Measurements from ENCODE around the gene UBXN7. TPM values are rescaled to one million over a fixed set of nuclear protein-coding genes. Genes with fewer than 3 reads are reported as not detected.

The UBXN7 gene
- total RNA-seq, 1 experiment from 2014 or later, result 125 TPM

DNA sequence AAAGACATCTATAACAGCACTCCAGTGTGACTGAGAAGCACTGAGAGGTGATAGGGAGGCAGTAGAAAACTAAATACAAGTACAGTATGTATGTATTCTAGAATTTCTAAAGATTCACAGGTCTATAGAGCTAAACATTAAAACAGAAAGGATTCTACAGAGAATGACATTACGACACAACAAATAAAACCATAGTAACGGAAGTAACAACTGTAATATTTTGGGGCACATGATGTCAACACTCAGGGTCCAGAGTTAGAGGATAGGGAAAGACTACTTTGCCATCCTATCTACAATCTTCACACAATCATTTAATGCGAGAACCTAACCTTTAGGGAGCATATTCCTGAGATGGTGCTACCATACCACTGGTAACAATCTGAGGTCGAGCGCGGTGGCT is 13.6 kb downstream of the UBXN7 start:
- Histone ChIP-seq H3K9me2 (ENCODE audit: insufficient read depth) (no peaks in the 10 kb centered on the region), H4K20me1 (ENCODE audit: insufficient read depth) (peaks cover 89% of the 10 kb centered on the region), H3K79me2 (ENCODE audit: low read depth) (peaks cover 96% of the 10 kb centered on the region), H3F3A (ENCODE audit: insufficient read depth, low read depth) (peaks cover 7% of the 10 kb centered on the region; the same call in 1 of the 2 replicates), H3K27me3 (ENCODE audit: insufficient read depth, low read depth) (no peaks in the 10 kb centered on the region), H3K36me3 (ENCODE audit: low read depth) (no peaks in the 10 kb centered on the region), H3K4me3 (no peak overlapping the region), H3K27ac (no peak overlapping the region), H3K4me1 (replicated peaks; ENCODE audit: insufficient read depth) (no peaks in the 10 kb centered on the region), H2AFZ (no peak overlapping the region), H3K9me3 (ENCODE audit: insufficient read depth, low read depth) (no peaks in the 10 kb centered on the region), H3K4me2 (no peak overlapping the region)
- BruUV-seq (replicated peaks), result no TSS peak
- DNase-seq, result no peak
- intact Hi-C loops (cut with micrococcal nuclease; ENCODE audit: unreplicated experiment), result no loop called here
- TF ChIP-seq EZH2 (IDR thresholded peaks at IDR 0.05; ENCODE audit: low read depth) (no peak), CTCF (conservative IDR thresholded peaks at IDR 0.05) (no peak)
- POLR2A ChIA-PET (ENCODE audit: unreplicated experiment), result no interaction called here
- CTCF ChIA-PET, result no interaction called here

GRCh38 chr3:196414469-196414868 is 17.8 kb downstream of the UBXN7 start:
- CTCF ChIA-PET, result no interaction called here
- DNase-seq, result no peak
- Histone ChIP-seq H3K4me2 (no peak overlapping the region), H4K20me1 (ENCODE audit: insufficient read depth) (peaks cover 70% of the 10 kb centered on the region), H3K9me2 (ENCODE audit: insufficient read depth) (no peaks in the 10 kb centered on the region), H3K36me3 (ENCODE audit: low read depth) (no peaks in the 10 kb centered on the region), H3K9me3 (ENCODE audit: insufficient read depth, low read depth) (no peaks in the 10 kb centered on the region), H3K4me3 (no peak overlapping the region), H3K79me2 (ENCODE audit: low read depth) (peaks cover 95% of the 10 kb centered on the region), H3F3A (ENCODE audit: insufficient read depth, low read depth) (peaks cover 10% of the 10 kb centered on the region; the same call in 1 of the 2 replicates), H3K27ac (no peak overlapping the region), H3K4me1 (replicated peaks; ENCODE audit: insufficient read depth) (no peaks in the 10 kb centered on the region), H3K27me3 (ENCODE audit: insufficient read depth, low read depth) (no peaks in the 10 kb centered on the region), H2AFZ (no peak overlapping the region)
- intact Hi-C loops (cut with micrococcal nuclease; ENCODE audit: unreplicated experiment), result no loop called here
- TF ChIP-seq EZH2 (IDR thresholded peaks at IDR 0.05; ENCODE audit: low read depth) (no peak), CTCF (conservative IDR thresholded peaks at IDR 0.05) (no peak)
- POLR2A ChIA-PET (ENCODE audit: unreplicated experiment), result interaction anchor here (0.7 to 1.0 kb wide), 2 partner anchors 68 to 1270 kb away, joined by 3 read pairs; no protein-coding TSS in a partner anchor
- no TSS peak for BruUV-seq (replicated peaks)

- Histone ChIP-seq H3K27ac (no peak overlapping the region), H3K79me2 (ENCODE audit: low read depth) (peaks cover 92% of the 10 kb centered on the region), H3K9me3 (ENCODE audit: insufficient read depth, low read depth) (no peaks in the 10 kb centered on the region), H3K36me3 (ENCODE audit: low read depth) (no peaks in the 10 kb centered on the region), H3F3A (ENCODE audit: insufficient read depth, low read depth) (peaks cover 24% of the 10 kb centered on the region; the same call in 1 of the 2 replicates), H3K4me3 (no peak overlapping the region), H4K20me1 (ENCODE audit: insufficient read depth) (peaks cover 65% of the 10 kb centered on the region), H2AFZ (no peak overlapping the region), H3K4me1 (replicated peaks; ENCODE audit: insufficient read depth) (no peaks in the 10 kb centered on the region), H3K27me3 (ENCODE audit: insufficient read depth, low read depth) (no peaks in the 10 kb centered on the region), H3K4me2 (no peak overlapping the region), H3K9me2 (ENCODE audit: insufficient read depth) (no peaks in the 10 kb centered on the region)
- POLR2A ChIA-PET (ENCODE audit: unreplicated experiment), result interaction anchor here (0.6 kb wide), 1 partner anchor 22 kb away, joined by 3 read pairs; no protein-coding TSS in a partner anchor
- BruUV-seq (replicated peaks), result no TSS peak
- intact Hi-C loops (cut with micrococcal nuclease; ENCODE audit: unreplicated experiment), result no loop called here
- TF ChIP-seq EZH2 (IDR thresholded peaks at IDR 0.05; ENCODE audit: low read depth), result no peak
- no peak for TF ChIP-seq CTCF (conservative IDR thresholded peaks at IDR 0.05)
- CTCF ChIA-PET, result interaction anchor here (1.0 kb wide), 1 partner anchor 390 kb away, joined by 5 read pairs; no protein-coding TSS in a partner anchor
- no peak for DNase-seq
Measured at GRCh38 chr3:196412704-196413103, 19.5 kb downstream of the UBXN7 start.
